ENCODE measurements around the gene PIEZO1.

The PIEZO1 gene

GRCh38 chr16:88714420-88715302 lies 70.4 kb downstream of the PIEZO1 start:
- no peaks in the 10 kb centered on the region for H3K9me3 Mint-ChIP-seq
- peaks cover 15% of the 10 kb centered on the region for H3K4me1 Mint-ChIP-seq
- peaks cover 5% of the 10 kb centered on the region for H3K36me3 Mint-ChIP-seq (ENCODE audit: low read depth)
- H3K27me3 Mint-ChIP-seq (ENCODE audit: low read depth, poor library complexity) = no peaks in the 10 kb centered on the region
- TF ChIP-seq, protein P1, sequence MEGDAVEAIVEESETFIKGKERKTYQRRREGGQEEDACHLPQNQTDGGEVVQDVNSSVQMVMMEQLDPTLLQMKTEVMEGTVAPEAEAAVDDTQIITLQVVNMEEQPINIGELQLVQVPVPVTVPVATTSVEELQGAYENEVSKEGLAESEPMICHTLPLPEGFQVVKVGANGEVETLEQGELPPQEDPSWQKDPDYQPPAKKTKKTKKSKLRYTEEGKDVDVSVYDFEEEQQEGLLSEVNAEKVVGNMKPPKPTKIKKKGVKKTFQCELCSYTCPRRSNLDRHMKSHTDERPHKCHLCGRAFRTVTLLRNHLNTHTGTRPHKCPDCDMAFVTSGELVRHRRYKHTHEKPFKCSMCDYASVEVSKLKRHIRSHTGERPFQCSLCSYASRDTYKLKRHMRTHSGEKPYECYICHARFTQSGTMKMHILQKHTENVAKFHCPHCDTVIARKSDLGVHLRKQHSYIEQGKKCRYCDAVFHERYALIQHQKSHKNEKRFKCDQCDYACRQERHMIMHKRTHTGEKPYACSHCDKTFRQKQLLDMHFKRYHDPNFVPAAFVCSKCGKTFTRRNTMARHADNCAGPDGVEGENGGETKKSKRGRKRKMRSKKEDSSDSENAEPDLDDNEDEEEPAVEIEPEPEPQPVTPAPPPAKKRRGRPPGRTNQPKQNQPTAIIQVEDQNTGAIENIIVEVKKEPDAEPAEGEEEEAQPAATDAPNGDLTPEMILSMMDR (IDR thresholded peaks at IDR 0.05) = no peak
- no peak overlapping the region for H3K27ac Mint-ChIP-seq
- no peak for DNase-seq
- no peak overlapping the region for H3K4me3 Mint-ChIP-seq

DNA sequence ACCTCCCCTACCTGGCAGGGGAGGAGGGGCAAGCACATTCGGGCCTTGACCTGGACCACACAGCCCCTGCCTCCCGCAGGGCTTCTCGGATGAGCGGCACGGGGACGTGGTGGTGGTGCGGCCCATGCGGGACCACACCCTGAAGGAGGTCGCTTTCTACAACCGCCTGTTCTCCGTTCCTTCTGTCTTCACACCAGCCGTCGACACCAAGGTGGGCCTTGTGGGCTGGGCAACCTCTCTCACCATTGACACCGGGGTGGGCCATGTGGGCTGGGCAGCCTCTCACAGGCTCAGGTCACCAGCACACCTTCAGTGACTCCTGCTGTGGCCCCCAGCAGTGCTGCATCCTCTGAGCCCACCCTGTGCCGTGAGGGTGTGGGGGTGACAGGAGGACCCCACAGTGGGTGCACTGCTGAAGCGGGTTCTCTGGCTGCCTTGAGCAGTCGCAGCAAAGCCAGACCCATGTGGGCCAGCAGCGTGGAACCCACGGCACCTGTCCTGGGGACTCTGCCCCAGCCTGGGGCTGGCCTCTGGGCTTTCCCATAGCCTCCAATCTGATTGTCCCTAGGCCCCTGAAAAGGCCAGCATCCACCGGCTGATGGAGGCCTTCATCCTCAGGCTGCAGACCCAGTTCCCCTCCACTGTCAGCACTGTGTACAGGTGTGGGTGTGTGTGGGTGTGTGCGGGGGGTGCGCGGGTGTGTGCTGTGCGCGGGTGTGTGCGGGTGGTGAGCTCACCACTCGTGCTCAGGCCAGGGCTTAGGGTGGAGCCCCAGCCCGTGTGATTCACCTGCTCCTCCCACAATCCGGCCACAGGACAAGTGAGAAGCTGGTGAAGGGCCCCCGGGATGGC lies 71.2 kb downstream of the PIEZO1 start:
- Mint-ChIP-seq H3K9me3 (no peaks in the 10 kb centered on the region), H3K27me3 (ENCODE audit: low read depth, poor library complexity) (no peaks in the 10 kb centered on the region), H3K27ac (peak overlapping the region; percentile 54)

DNA sequence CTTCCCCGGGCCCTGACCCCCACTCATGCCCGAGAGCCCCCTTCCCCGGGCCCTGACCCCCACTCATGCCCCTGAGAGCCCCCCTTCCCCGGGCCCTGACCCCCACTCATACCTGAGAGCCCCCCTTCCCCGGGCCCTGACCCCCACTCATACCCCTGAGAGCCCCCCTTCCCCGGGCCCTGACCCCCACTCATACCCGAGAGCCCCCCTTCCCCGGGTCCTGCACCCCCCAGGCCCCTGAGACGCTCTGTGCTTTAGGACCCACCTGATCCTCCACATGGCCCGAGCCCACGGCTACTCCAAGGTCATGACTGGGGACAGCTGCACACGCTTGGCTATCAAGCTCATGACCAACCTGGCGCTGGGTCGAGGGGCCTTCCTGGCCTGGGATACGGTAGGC lies 72.0 kb downstream of the PIEZO1 start:
- H3K4me3 Mint-ChIP-seq = no peak overlapping the region
- DNase-seq = no peak
- H3K4me1 Mint-ChIP-seq = peaks cover 15% of the 10 kb centered on the region
- H3K27me3 Mint-ChIP-seq (ENCODE audit: low read depth, poor library complexity) = no peaks in the 10 kb centered on the region
- TF ChIP-seq, protein P1 (IDR thresholded peaks at IDR 0.05) = no peak
- no peaks in the 10 kb centered on the region for H3K9me3 Mint-ChIP-seq
- H3K36me3 Mint-ChIP-seq (ENCODE audit: low read depth) = peaks cover 5% of the 10 kb centered on the region
- H3K27ac Mint-ChIP-seq = no peak overlapping the region

More for the DNA sequence above, 71.2 kb downstream of the PIEZO1 start:
- no peak for DNase-seq
- peaks cover 5% of the 10 kb centered on the region for H3K36me3 Mint-ChIP-seq (ENCODE audit: low read depth)
- H3K4me3 Mint-ChIP-seq = no peak overlapping the region
- TF ChIP-seq, protein P1 (IDR thresholded peaks at IDR 0.05) = no peak
- H3K4me1 Mint-ChIP-seq = peaks cover 15% of the 10 kb centered on the region

DNA sequence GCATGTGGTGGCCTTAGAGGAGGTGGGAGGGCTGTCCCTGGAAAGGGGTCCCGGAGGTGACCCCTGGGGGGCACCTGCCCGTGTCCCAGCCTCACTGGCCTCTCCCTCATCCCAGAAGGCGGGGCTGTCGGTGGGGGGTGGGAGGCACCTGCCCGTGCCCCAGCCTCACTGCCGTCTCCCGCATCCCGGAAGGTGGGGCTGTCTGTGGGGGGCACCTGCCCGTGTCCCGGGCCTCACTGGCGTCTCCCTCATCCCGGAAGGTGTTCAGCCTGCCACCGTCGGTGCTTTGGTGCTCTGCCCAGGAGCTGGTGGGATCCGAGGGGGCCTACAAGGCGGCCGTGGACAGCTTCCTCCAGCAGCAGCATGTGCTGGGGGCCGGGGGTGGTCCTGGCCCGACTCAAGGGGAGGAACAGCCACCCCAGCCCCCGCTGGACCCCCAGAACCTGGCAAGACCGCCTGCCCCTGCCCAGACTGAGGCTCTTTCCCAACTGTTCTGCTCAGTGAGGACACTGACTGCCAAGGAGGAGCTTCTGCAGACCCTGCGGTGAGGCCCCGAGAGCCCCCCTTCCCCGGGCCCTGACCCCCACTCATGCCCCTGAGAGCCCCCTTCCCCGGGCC lies 72.5 kb downstream of the PIEZO1 start:
- peaks cover 5% of the 10 kb centered on the region for H3K36me3 Mint-ChIP-seq (ENCODE audit: low read depth)
- no peak overlapping the region for H3K4me3 Mint-ChIP-seq
- H3K4me1 Mint-ChIP-seq = peaks cover 18% of the 10 kb centered on the region
- DNase-seq = no peak
- TF ChIP-seq, protein P1 (IDR thresholded peaks at IDR 0.05) = no peak
- H3K27ac Mint-ChIP-seq = no peak overlapping the region
- H3K9me3 Mint-ChIP-seq = no peaks in the 10 kb centered on the region
- H3K27me3 Mint-ChIP-seq (ENCODE audit: low read depth, poor library complexity) = no peaks in the 10 kb centered on the region

DNA sequence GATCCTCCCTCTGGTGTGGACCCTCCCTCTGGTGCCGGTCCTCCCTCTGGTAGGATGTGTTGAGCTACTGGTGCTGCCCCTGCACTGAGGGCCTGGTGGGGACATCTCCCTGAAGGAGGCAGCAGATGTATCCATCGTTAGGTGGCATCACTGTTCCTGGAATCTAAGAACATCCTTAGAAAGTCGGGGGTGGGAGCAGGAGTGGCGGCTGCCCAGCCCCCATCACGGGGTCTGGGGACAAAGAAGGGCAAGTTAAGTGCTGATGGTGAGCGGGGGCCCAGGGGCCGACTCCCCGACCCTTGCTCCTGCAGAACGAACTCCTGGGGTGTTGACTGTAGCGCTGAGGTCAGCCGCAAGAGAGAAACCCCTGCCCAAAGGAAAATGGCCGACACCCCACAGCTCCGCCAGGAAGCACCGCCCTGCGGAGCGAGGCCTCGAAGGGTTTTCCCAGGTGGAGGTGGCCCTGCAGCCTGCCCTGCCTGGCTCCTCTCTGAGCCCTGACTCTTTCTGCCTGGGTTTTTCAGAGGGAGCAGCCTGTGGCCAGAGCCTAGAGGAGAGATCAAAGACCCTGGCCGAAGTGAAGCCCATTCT lies 73.2 kb downstream of the PIEZO1 start:
- H3K27ac Mint-ChIP-seq = no peak overlapping the region
- TF ChIP-seq, protein P1 (IDR thresholded peaks at IDR 0.05) = no peak
- no peaks in the 10 kb centered on the region for H3K36me3 Mint-ChIP-seq (ENCODE audit: low read depth)
- no peak overlapping the region for H3K4me3 Mint-ChIP-seq
- H3K9me3 Mint-ChIP-seq = no peaks in the 10 kb centered on the region
- no peak for DNase-seq
- H3K27me3 Mint-ChIP-seq (ENCODE audit: low read depth, poor library complexity) = no peaks in the 10 kb centered on the region
- H3K4me1 Mint-ChIP-seq = peaks cover 19% of the 10 kb centered on the region
